Measurements from ENCODE around the gene RBM14. TPM values are rescaled to one million over a fixed set of nuclear protein-coding genes. Genes with fewer than 3 reads are reported as not detected.

RBM14 gene
- total and polyA plus RNA-seq, 9 of the 15 experiments (the other 6 are each of a cell fraction or from before 2014, with no cell fraction given): 5.5 to 131 (median 42.6) TPM

GRCh38 chr11:66676282-66676919 is 60.0 kb downstream of the RBM14 start:
- DNase-seq (ENCODE audit: extremely low read depth in 1 of 4, low spot score in 3 of 4) (peak in 1 of 4 experiments; percentile 16), ATAC-seq (no peak), FAIRE-seq (no peak)
- 42% methylated on average over 15 of the region's 16 CpGs for WGBS (ENCODE audit: insufficient coverage, low coverage, missing lambda C conversion rate)
- ChIA-PET POLR2A (interaction anchor here (0.5 to 2.4 kb wide), 15 partner anchors 8 to 436 kb away, joined by 3 to 18 read pairs (median 4); partner anchors contain the start of gene RBM4), CTCF (ENCODE audit: low intra/inter-chr PET ratio) (no interaction called here)
- BruUV-seq (replicated peaks): no TSS peak
- Histone ChIP-seq H3K27me3 (ENCODE audit: control insufficient read depth in 2 of 2, insufficient read depth in 2 of 2, low read length in 2 of 2) (no peaks in the 10 kb centered on the region), H3K4me1 (replicated peaks in 1 of 2; ENCODE audit: control insufficient read depth in 2 of 2, insufficient read depth in 2 of 2, low read length in 2 of 2) (peaks cover 23 to 31% of the 10 kb centered on the region in 2 experiments; a peak in 4 of 5 replicates), H3K9ac (ENCODE audit: insufficient read depth in 1 of 2, low read depth in 2 of 2, low read length in 2 of 2) (peak overlapping the region; percentile 90 to 94; a peak in 3 of 4 replicates), H3K79me2 (ENCODE audit: control insufficient read depth, insufficient read depth, low read length) (peaks cover 49% of the 10 kb centered on the region), H4K20me1 (replicated peaks; ENCODE audit: control insufficient read depth, insufficient read depth, low read length) (no peaks in the 10 kb centered on the region), H3K36me3 (ENCODE audit: control insufficient read depth, insufficient read depth, low read length) (peaks cover 21% of the 10 kb centered on the region), H3K4me3 (peak overlapping the region; percentile 59), H3K27ac (ENCODE audit: extremely low read depth, low read depth, low read length) (0 out of 3 replicates have a peak overlapping the region, but pooled peaks have one; percentile 12), H3K4me2 (ENCODE audit: insufficient read depth, low read length) (peak overlapping the region; percentile 94), H2AFZ (ENCODE audit: low read depth, low read length) (no peak overlapping the region), H3K9me3 (replicated peaks; ENCODE audit: control insufficient read depth, insufficient read depth, low read depth, low read length) (no peaks in the 10 kb centered on the region), H3K9me1 (ENCODE audit: control insufficient read depth, insufficient read depth, low read length) (no peaks in the 10 kb centered on the region)
- intact Hi-C loops (cut with micrococcal nuclease): loop anchor here (5.0 kb wide), 4 partner anchors 84 to 239 kb away; partner anchors contain the start of genes CCDC87, CCS, DPP3 and MRPL11
- in situ Hi-C loops (cut with MboI): no loop called here
- TF ChIP-seq MLLT1 (IDR thresholded peaks at IDR 0.05) (peak in 1 of 2 experiments; percentile 27; a peak in 1 of 4 replicates), SPI1 (IDR thresholded peaks at IDR 0.05; ENCODE audit: borderline replicate concordance, low read depth, low read length) (peak; percentile 97), GATA2 (CRISPR knock-in tag; IDR thresholded peaks at IDR 0.05) (no peak), MAX (CRISPR knock-in tag; IDR thresholded peaks at IDR 0.05) (0 out of 2 replicates have a peak, but pooled peaks have one; percentile 32), RAD21 (CRISPR knock-in tag; conservative IDR thresholded peaks at IDR 0.05 in 1 of 2, IDR thresholded peaks at IDR 0.05 in 1 of 2) (no peak), E2F6 (IDR thresholded peaks at IDR 0.05; ENCODE audit: borderline replicate concordance in 1 of 2, extremely low read depth in 1 of 2, insufficient read depth in 1 of 2, insufficient read length in 1 of 2, low read depth in 1 of 2, low read length in 1 of 2, poor library complexity in 1 of 2, severe bottlenecking in 1 of 2) (peak in 1 of 2 experiments; percentile 19), CEBPB (tag; IDR thresholded peaks at IDR 0.05) (no peak)

Small RNAs within 50 kb of the gene (small RNA-seq; reads per million reads assigned to genes)
- gene RNU4-39P: not detected

Other genes starting within 250 kb of the RBM14 start
Only the 7 nearest of the 16 such genes appear.
- 8.3 and 13.4 TPM in 2 replicates for gene ZDHHC24, start 70.6 kb upstream of the RBM14 start, total RNA-seq (2014; rRNA removed)
- gene ZDHHC24, start 70.6 kb upstream of the RBM14 start, total RNA-seq (2014; rRNA removed; fragmentation: Illumina TruSeq; extraction: Trizol): 1.6 and 1.7 TPM in 2 replicates
- gene ZDHHC24, start 70.6 kb upstream of the RBM14 start, total RNA-seq (2015; rRNA removed; fragmentation: Illumina TruSeq; extraction: Trizol): 2.0 TPM in 2 replicates
- 9.1 and 11.2 TPM in 2 replicates for gene ZDHHC24, start 70.6 kb upstream of the RBM14 start, total RNA-seq (2021)
- gene ZDHHC24, start 70.6 kb upstream of the RBM14 start, polyA plus RNA-seq (2011; rRNA removed): 3.8 and 5.9 TPM in 2 replicates
- gene ZDHHC24, start 70.6 kb upstream of the RBM14 start, polyA plus RNA-seq (2014; fragmentation: Illumina TruSeq; extraction: Trizol): 2.7 and 3.3 TPM in 2 replicates
- under 1 TPM; 0.45 to 0.65 TPM for gene ZDHHC24, start 70.6 kb upstream of the RBM14 start, polyA plus RNA-seq (2014; fragmentation: Nextera tagmentation; extraction: Ambion mirVana)
- gene ZDHHC24, start 70.6 kb upstream of the RBM14 start, polyA plus RNA-seq (2014; rRNA removed): 6.3 and 7.2 TPM in 2 replicates
- not detected in 2 replicates for gene ACTN3, start 69.7 kb upstream of the RBM14 start, total RNA-seq (2014; rRNA removed)
- not detected in 2 replicates for gene ACTN3, start 69.7 kb upstream of the RBM14 start, total RNA-seq (2014; rRNA removed; fragmentation: Illumina TruSeq; extraction: Trizol)
- not detected in 2 replicates for gene ACTN3, start 69.7 kb upstream of the RBM14 start, total RNA-seq (2015; rRNA removed; fragmentation: Illumina TruSeq; extraction: Trizol)
- not detected in 2 replicates for gene ACTN3, start 69.7 kb upstream of the RBM14 start, total RNA-seq (2021)
- gene ACTN3, start 69.7 kb upstream of the RBM14 start, polyA plus RNA-seq (2011; rRNA removed): not detected in 2 replicates
- not detected in 2 replicates for gene ACTN3, start 69.7 kb upstream of the RBM14 start, polyA plus RNA-seq (2014; fragmentation: Illumina TruSeq; extraction: Trizol)
- gene ACTN3, start 69.7 kb upstream of the RBM14 start, polyA plus RNA-seq (2014; fragmentation: Nextera tagmentation; extraction: Ambion mirVana): not detected
- gene ACTN3, start 69.7 kb upstream of the RBM14 start, polyA plus RNA-seq (2014; rRNA removed): not detected in 2 replicates
- gene CTSF, start 48.0 kb upstream of the RBM14 start, total RNA-seq (2014; rRNA removed): 4.0 and 5.6 TPM in 2 replicates
- gene CTSF, start 48.0 kb upstream of the RBM14 start, total RNA-seq (2014; rRNA removed; fragmentation: Illumina TruSeq; extraction: Trizol): 2.6 and 3.8 TPM in 2 replicates
- gene CTSF, start 48.0 kb upstream of the RBM14 start, total RNA-seq (2015; rRNA removed; fragmentation: Illumina TruSeq; extraction: Trizol): 2.4 and 2.5 TPM in 2 replicates
- gene CTSF, start 48.0 kb upstream of the RBM14 start, total RNA-seq (2021): 4.8 and 5.0 TPM in 2 replicates
- gene CTSF, start 48.0 kb upstream of the RBM14 start, polyA plus RNA-seq (2011; rRNA removed): 10.5 and 13.1 TPM in 2 replicates
- gene CTSF, start 48.0 kb upstream of the RBM14 start, polyA plus RNA-seq (2014; fragmentation: Illumina TruSeq; extraction: Trizol): 2.6 and 4.2 TPM in 2 replicates
- under 1 TPM; 0.41 to 0.55 TPM for gene CTSF, start 48.0 kb upstream of the RBM14 start, polyA plus RNA-seq (2014; fragmentation: Nextera tagmentation; extraction: Ambion mirVana)
- gene CTSF, start 48.0 kb upstream of the RBM14 start, polyA plus RNA-seq (2014; rRNA removed): 4.5 and 5.1 TPM in 2 replicates
- 0.09 and 0.33 TPM in 2 replicates for gene CCDC87, start 23.6 kb upstream of the RBM14 start, total RNA-seq (2014; rRNA removed)
- gene CCDC87, start 23.6 kb upstream of the RBM14 start, total RNA-seq (2014; rRNA removed; fragmentation: Illumina TruSeq; extraction: Trizol): 0.13 and 0.18 TPM in 2 replicates
- 0.25 and 0.30 TPM in 2 replicates for gene CCDC87, start 23.6 kb upstream of the RBM14 start, total RNA-seq (2015; rRNA removed; fragmentation: Illumina TruSeq; extraction: Trizol)
- gene CCDC87, start 23.6 kb upstream of the RBM14 start, total RNA-seq (2021): 0.40 and 0.44 TPM in 2 replicates
- gene CCDC87, start 23.6 kb upstream of the RBM14 start, polyA plus RNA-seq (2011; rRNA removed): 0.06 and 0.12 TPM in 2 replicates
- 0.12 and 0.33 TPM in 2 replicates for gene CCDC87, start 23.6 kb upstream of the RBM14 start, polyA plus RNA-seq (2014; fragmentation: Illumina TruSeq; extraction: Trizol)
- gene CCDC87, start 23.6 kb upstream of the RBM14 start, polyA plus RNA-seq (2014; fragmentation: Nextera tagmentation; extraction: Ambion mirVana): under 1 TPM in 1 of 2 experiments, not detected in 1; 0.03 TPM
- 0.12 TPM in 1 of 2 replicates, not detected in the other for gene CCDC87, start 23.6 kb upstream of the RBM14 start, polyA plus RNA-seq (2014; rRNA removed)
- gene CCS, start 23.4 kb upstream of the RBM14 start, total RNA-seq (2014; rRNA removed): 28.3 and 31.0 TPM in 2 replicates
- 14.1 and 15.9 TPM in 2 replicates for gene CCS, start 23.4 kb upstream of the RBM14 start, total RNA-seq (2014; rRNA removed; fragmentation: Illumina TruSeq; extraction: Trizol)
- gene CCS, start 23.4 kb upstream of the RBM14 start, total RNA-seq (2015; rRNA removed; fragmentation: Illumina TruSeq; extraction: Trizol): 23.3 and 26.8 TPM in 2 replicates
- gene CCS, start 23.4 kb upstream of the RBM14 start, total RNA-seq (2021): 30.5 and 31.6 TPM in 2 replicates
- gene CCS, start 23.4 kb upstream of the RBM14 start, polyA plus RNA-seq (2011; rRNA removed): 33.1 and 47.0 TPM in 2 replicates
- 18.7 and 23.7 TPM in 2 replicates for gene CCS, start 23.4 kb upstream of the RBM14 start, polyA plus RNA-seq (2014; fragmentation: Illumina TruSeq; extraction: Trizol)
- 1 to 10 TPM; 1.1 to 3.0 TPM for gene CCS, start 23.4 kb upstream of the RBM14 start, polyA plus RNA-seq (2014; fragmentation: Nextera tagmentation; extraction: Ambion mirVana)
- 46.6 and 46.8 TPM in 2 replicates for gene CCS, start 23.4 kb upstream of the RBM14 start, polyA plus RNA-seq (2014; rRNA removed)
- gene RBM4, start 22.1 kb downstream of the RBM14 start, total RNA-seq (2014; rRNA removed): 81.6 and 109 TPM in 2 replicates
- gene RBM4, start 22.1 kb downstream of the RBM14 start, total RNA-seq (2014; rRNA removed; fragmentation: Illumina TruSeq; extraction: Trizol): 118 and 120 TPM in 2 replicates
- gene RBM4, start 22.1 kb downstream of the RBM14 start, total RNA-seq (2015; rRNA removed; fragmentation: Illumina TruSeq; extraction: Trizol): 111 and 112 TPM in 2 replicates
- gene RBM4, start 22.1 kb downstream of the RBM14 start, total RNA-seq (2021): 116 and 120 TPM in 2 replicates
- 177 and 207 TPM in 2 replicates for gene RBM4, start 22.1 kb downstream of the RBM14 start, polyA plus RNA-seq (2011; rRNA removed)
- gene RBM4, start 22.1 kb downstream of the RBM14 start, polyA plus RNA-seq (2014; fragmentation: Illumina TruSeq; extraction: Trizol): 115 and 122 TPM in 2 replicates
- gene RBM4, start 22.1 kb downstream of the RBM14 start, polyA plus RNA-seq (2014; fragmentation: Nextera tagmentation; extraction: Ambion mirVana): 100 to 1,000 TPM; 223 to 233 TPM
- gene RBM4, start 22.1 kb downstream of the RBM14 start, polyA plus RNA-seq (2014; rRNA removed): 131 and 146 TPM in 2 replicates
- 14.6 and 16.1 TPM in 2 replicates for gene RBM4B, start 61.3 kb downstream of the RBM14 start, total RNA-seq (2014; rRNA removed)
- gene RBM4B, start 61.3 kb downstream of the RBM14 start, total RNA-seq (2014; rRNA removed; fragmentation: Illumina TruSeq; extraction: Trizol): 18.8 and 19.9 TPM in 2 replicates
- 23.3 and 23.8 TPM in 2 replicates for gene RBM4B, start 61.3 kb downstream of the RBM14 start, total RNA-seq (2015; rRNA removed; fragmentation: Illumina TruSeq; extraction: Trizol)
- 16.9 and 17.8 TPM in 2 replicates for gene RBM4B, start 61.3 kb downstream of the RBM14 start, total RNA-seq (2021)
- gene RBM4B, start 61.3 kb downstream of the RBM14 start, polyA plus RNA-seq (2011; rRNA removed): 39.5 and 39.9 TPM in 2 replicates
- gene RBM4B, start 61.3 kb downstream of the RBM14 start, polyA plus RNA-seq (2014; fragmentation: Illumina TruSeq; extraction: Trizol): 22.4 and 23.7 TPM in 2 replicates
- 10 to 100 TPM; 29.7 to 32.3 TPM for gene RBM4B, start 61.3 kb downstream of the RBM14 start, polyA plus RNA-seq (2014; fragmentation: Nextera tagmentation; extraction: Ambion mirVana)
- gene RBM4B, start 61.3 kb downstream of the RBM14 start, polyA plus RNA-seq (2014; rRNA removed): 31.7 and 33.0 TPM in 2 replicates

Data from K562 (cell line).